HEK293T (cell line): ENCODE results near the gene RAD51AP2.

ENCODE experiments used
- CTCF ChIA-PET: fragments of 350-600 bp; formaldehyde crosslinking; extraction: SDS; loops from one replicate; lab custom pipeline; 2021; ENCODE audit warnings: antibody characterized with exemption, inconsistent platforms; lab: Yijun Ruan, JAX
- POLR2A ChIA-PET: fragments of 350-600 bp; formaldehyde crosslinking; extraction: SDS; loops from one replicate; lab custom pipeline; 2020; ENCODE audit warnings: antibody characterized with exemption, inconsistent platforms; lab: Yijun Ruan, JAX
- DNase-seq: peaks from one replicate; pipeline ENCODE4 v3.0.0; 2012; ENCODE audit warnings: mixed read lengths; ENCODE audit errors: extremely low spot score
- ARNT ChIP-seq: fragments of 450-650 bp; IDR thresholded peaks from 2 replicates; pipeline ENCODE4 v1.6.1; 2017; ENCODE audit warnings: mild to moderate bottlenecking
- BHLHE40 ChIP-seq: fragments of 450-650 bp; IDR thresholded peaks from 2 replicates; pipeline ENCODE4 v1.6.1; 2016; ENCODE audit warnings: mild to moderate bottlenecking, moderate library complexity, borderline replicate concordance
- CTBP1 ChIP-seq: fragments of 450-650 bp; IDR thresholded peaks from 2 replicates; pipeline ENCODE4 v1.6.1; 2016; ENCODE audit warnings: borderline replicate concordance
- ELF4 ChIP-seq: fragments of 450-650 bp; IDR thresholded peaks from 2 replicates; pipeline ENCODE4 v1.6.1; 2017; ENCODE audit warnings: antibody characterized with exemption
- FOXA1 ChIP-seq: fragments of 450-650 bp; IDR thresholded peaks from 2 replicates; pipeline ENCODE4 v1.6.1; 2016; ENCODE audit warnings: mild to moderate bottlenecking
- FOXK2 ChIP-seq: fragments of 450-650 bp; IDR thresholded peaks from 2 replicates; pipeline ENCODE4 v1.6.1; 2016; ENCODE audit warnings: mild to moderate bottlenecking
- FOXM1 ChIP-seq: fragments of 450-650 bp; IDR thresholded peaks from 2 replicates; pipeline ENCODE4 v1.6.1; 2017; ENCODE audit warnings: mild to moderate bottlenecking, borderline replicate concordance
- HDGF ChIP-seq: fragments of 450-650 bp; IDR thresholded peaks from 2 replicates; pipeline ENCODE4 v1.6.1; 2017; ENCODE audit warnings: antibody characterized with exemption, borderline replicate concordance
- L3MBTL2 ChIP-seq: fragments of 450-650 bp; conservative IDR thresholded peaks from 2 replicates; pipeline ENCODE4 v1.6.1; 2016; ENCODE audit warnings: mild to moderate bottlenecking
- LEF1 ChIP-seq: fragments of 450-650 bp; IDR thresholded peaks from 2 replicates; pipeline ENCODE4 v1.6.1; 2017; ENCODE audit warnings: mild to moderate bottlenecking, borderline replicate concordance
- NFRKB ChIP-seq: fragments of 450-650 bp; IDR thresholded peaks from 2 replicates; pipeline ENCODE4 v1.6.1; 2016; ENCODE audit warnings: mild to moderate bottlenecking, moderate library complexity
- PKNOX1 ChIP-seq: fragments of 450-650 bp; IDR thresholded peaks from 2 replicates; pipeline ENCODE4 v1.6.1; 2016
- SP1 ChIP-seq: fragments of 450-650 bp; IDR thresholded peaks from 2 replicates; pipeline ENCODE4 v1.6.1; 2017
- SUZ12 ChIP-seq: fragments of 450-650 bp; IDR thresholded peaks from 2 replicates; pipeline ENCODE4 v1.6.1; 2016; ENCODE audit warnings: mild to moderate bottlenecking
- TARDBP ChIP-seq: fragments of 450-650 bp; IDR thresholded peaks from 2 replicates; pipeline ENCODE4 v1.6.1; 2016
- ZNF384 ChIP-seq: fragments of 450-650 bp; IDR thresholded peaks from 2 replicates; pipeline ENCODE4 v1.6.1; 2016

RAD51AP2 gene

DNA sequence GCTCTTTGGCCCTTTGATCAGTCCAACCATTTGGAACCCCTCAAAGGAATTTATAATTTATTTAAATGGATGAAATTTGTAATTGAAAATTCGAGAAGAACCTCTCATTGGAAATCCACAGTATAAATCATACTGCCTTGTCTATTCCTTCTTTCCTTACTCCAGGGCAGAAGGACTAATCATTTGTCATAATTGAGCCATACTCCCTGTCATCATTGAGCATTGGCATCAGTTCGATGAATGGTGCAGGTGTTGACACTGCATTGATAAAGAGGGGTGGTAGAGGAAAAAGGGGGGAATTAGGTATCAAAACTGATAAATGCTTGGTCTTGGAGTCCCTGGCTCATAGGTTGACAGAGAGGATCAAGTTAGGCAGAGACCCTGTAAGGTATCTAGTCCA lies 24.2 kb upstream of the RAD51AP2 start:
- ChIA-PET POLR2A (no interaction called here), CTCF (no interaction called here)
- DNase-seq, result no peak
- TF ChIP-seq L3MBTL2, result no peak
- no peak for TF ChIP-seq TARDBP
- TF ChIP-seq CTBP1, result no peak
- no peak for TF ChIP-seq ARNT
- no peak for TF ChIP-seq BHLHE40
- TF ChIP-seq HDGF, result no peak
- TF ChIP-seq SP1, result no peak
- TF ChIP-seq NFRKB, result no peak
- TF ChIP-seq PKNOX1, result no peak
- no peak for TF ChIP-seq FOXA1
- no peak for TF ChIP-seq ZNF384
- no peak for TF ChIP-seq FOXM1

- ChIA-PET CTCF (no interaction called here), POLR2A (no interaction called here)
- no peak for DNase-seq
- TF ChIP-seq LEF1 (no peak), ZNF384 (no peak)
These were observed 23.3 kb upstream of the RAD51AP2 start for GRCh38 chr2:17541531-17541950.

- POLR2A ChIA-PET, result interaction anchor here (0.9 kb wide), 1 partner anchor 23 kb away, joined by 4 read pairs; the partner anchor contains the start of gene RAD51AP2
- TF ChIP-seq PKNOX1, result no peak
- 0 out of 2 replicates have a peak, but pooled peaks have one; percentile 4 for TF ChIP-seq L3MBTL2
- DNase-seq, result no peak
- CTCF ChIA-PET, result no interaction called here
These were observed 22.7 kb upstream of the RAD51AP2 start for GRCh38 chr2:17540813-17541530.

DNA sequence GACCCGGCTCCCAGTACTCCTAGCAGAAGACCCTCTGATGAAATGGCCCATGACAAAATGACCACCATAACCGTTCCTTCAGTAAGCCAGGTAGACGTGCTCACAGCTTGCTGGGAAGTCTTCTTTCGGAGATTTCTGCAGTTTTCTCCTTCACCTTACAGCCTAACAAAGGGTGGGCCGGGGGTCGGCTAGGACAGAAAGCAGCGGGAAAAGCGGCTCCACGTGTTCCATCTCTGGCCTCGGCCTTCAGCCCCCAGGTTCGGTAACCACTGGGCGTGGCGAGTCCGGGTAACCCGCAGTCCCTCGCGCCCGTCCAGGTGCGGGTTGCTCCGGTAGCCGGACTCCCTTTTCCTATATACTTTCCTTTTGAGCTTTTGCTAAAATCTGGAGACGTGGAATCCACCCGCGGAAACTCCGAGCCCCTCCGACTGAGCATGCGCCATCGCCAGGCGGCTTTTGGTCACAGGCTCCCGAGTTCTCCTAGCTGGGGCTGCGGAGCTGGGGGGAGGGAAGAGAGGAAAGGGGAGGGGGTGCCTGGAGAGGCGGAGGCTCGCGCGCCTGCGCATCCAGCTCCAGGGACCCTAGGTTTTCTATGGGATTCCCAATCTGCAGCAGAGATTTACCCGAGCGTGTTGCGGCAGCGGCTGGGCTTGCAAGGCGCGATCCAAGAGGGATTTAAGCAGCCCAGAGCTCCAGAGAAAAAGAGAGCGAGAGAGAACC lies 22.0 kb upstream of the RAD51AP2 start, which contains the start of gene VSNL1:
Gene VSNL1 (plus strand): TSS at position 604 of the 720 bp plus-strand sequence. CDS start 51,379 bp downstream, outside the sequence.
- ChIA-PET CTCF (no interaction called here), POLR2A (interaction anchor here (0.9 kb wide), 1 partner anchor 22 kb away, joined by 4 read pairs; the partner anchor contains the start of gene RAD51AP2)
- TF ChIP-seq ELF4, result no peak
- TF ChIP-seq L3MBTL2, result peak; percentile 70
- DNase-seq, result peak; percentile 75

GRCh38 chr2:17539611-17540092 lies 21.4 kb upstream of the RAD51AP2 start:
- POLR2A ChIA-PET, result no interaction called here
- CTCF ChIA-PET, result interaction anchor here (0.6 kb wide), 1 partner anchor 925 kb away, joined by 3 read pairs; no protein-coding TSS in a partner anchor
- TF ChIP-seq SUZ12 (no peak), FOXA1 (no peak), FOXM1 (no peak), PKNOX1 (no peak), HDGF (no peak), TARDBP (no peak), FOXK2 (no peak), L3MBTL2 (no peak), LEF1 (no peak), BHLHE40 (no peak), CTBP1 (no peak), ELF4 (no peak), ARNT (no peak), SP1 (no peak), ZNF384 (no peak), NFRKB (no peak)
- DNase-seq, result no peak

DNA sequence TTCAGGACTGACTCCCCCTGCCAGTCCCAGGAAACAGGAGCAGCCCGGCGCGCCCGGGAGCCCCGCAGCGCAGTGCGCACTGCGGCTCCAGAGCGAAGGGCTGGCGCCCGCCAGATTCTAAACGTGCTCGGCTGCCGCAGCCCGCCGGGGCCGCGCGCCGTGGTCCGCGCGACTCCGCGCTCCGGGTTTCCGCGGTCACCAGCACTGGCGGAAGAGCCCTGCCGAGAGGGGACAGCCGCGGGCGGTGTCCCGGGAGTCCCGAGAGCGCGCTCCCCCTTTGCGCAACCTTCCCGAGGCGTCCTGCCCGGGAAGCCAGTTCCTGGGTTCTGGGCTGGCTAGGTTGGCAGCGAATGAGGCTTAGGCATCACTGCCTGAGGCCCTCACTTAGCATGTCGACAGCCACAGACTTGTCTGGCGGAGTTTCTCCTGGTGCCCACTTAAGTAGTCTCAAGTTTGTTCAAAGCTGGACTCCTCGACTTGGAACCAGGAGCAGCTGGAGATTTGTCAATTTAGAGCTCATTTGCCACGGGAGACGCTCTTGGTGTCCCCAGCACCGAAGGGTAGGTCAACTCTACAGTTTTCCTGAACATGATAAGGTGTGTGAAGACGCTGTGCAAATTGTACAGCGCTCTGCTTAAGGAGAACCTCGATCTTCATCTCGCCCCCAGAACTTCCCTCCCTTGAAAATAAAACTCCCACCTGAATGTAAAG lies 20.8 kb upstream of the RAD51AP2 start:
- POLR2A ChIA-PET, result no interaction called here

More for the DNA sequence above, 20.8 kb upstream of the RAD51AP2 start:
- TF ChIP-seq CTBP1, result no peak
- no peak for TF ChIP-seq LEF1
- no peak for TF ChIP-seq PKNOX1
- no peak for TF ChIP-seq SUZ12
- no peak for TF ChIP-seq TARDBP
- no peak for TF ChIP-seq FOXA1
- TF ChIP-seq HDGF, result no peak
- TF ChIP-seq ARNT, result no peak
- no peak for TF ChIP-seq ELF4
- no peak for TF ChIP-seq NFRKB
- no peak for TF ChIP-seq BHLHE40
- no peak for TF ChIP-seq FOXM1
- no peak for TF ChIP-seq ZNF384
- TF ChIP-seq SP1, result no peak
- TF ChIP-seq FOXK2, result no peak
- TF ChIP-seq L3MBTL2, result no peak
- DNase-seq, result peak; percentile 63
- CTCF ChIA-PET, result interaction anchor here (0.6 to 0.8 kb wide), 2 partner anchors 36 to 924 kb away, joined by 3 read pairs; no protein-coding TSS in a partner anchor
